H1 (cell line): Measurements from ENCODE around the gene NEK9. TPM values are rescaled to one million over a fixed set of nuclear protein-coding genes. Genes with fewer than 3 reads are reported as not detected.

ENCODE experiments used
- EP300 ChIP-seq, 2 experiments: IDR thresholded peaks; 1 replicate in 1 of 2; 2 replicates in 1 of 2; pipeline ENCODE4 v1.6.1; 2011 to 2012; ENCODE audit warnings: low read depth in 2 of 2, low read length in 2 of 2, mild to moderate bottlenecking in 2 of 2, borderline replicate concordance in 1 of 2, inconsistent platforms in 1 of 2, moderate library complexity in 1 of 2
- GTF2F1 ChIP-seq: IDR thresholded peaks from 2 replicates; pipeline ENCODE4 v1.6.1; 2012; ENCODE audit warnings: low read depth, low read length, improper control_type of control experiment, borderline replicate concordance
- RAD21 ChIP-seq, 2 experiments: IDR thresholded peaks in 1 of 2; conservative IDR thresholded peaks in 1 of 2; 2 replicates each; pipeline ENCODE4 v1.6.1; 2011; ENCODE audit warnings: low read depth in 2 of 2, low read length in 2 of 2, improper control_type of control experiment in 1 of 2, inconsistent platforms in 1 of 2, mild to moderate bottlenecking in 1 of 2, moderate library complexity in 1 of 2
- RFX5 ChIP-seq: IDR thresholded peaks from 2 replicates; pipeline ENCODE4 v1.6.1; 2011; ENCODE audit warnings: low read depth, low read length, improper control_type of control experiment, borderline replicate concordance
- RXRA ChIP-seq: IDR thresholded peaks from 2 replicates; pipeline ENCODE4 v1.6.1; 2011; ENCODE audit warnings: low read depth, mild to moderate bottlenecking, low read length, moderate library complexity; ENCODE audit not compliant: insufficient read depth
- SIRT6 ChIP-seq: IDR thresholded peaks from one replicate; pipeline ENCODE4 v1.7.1; 2012; ENCODE audit warnings: low read length, inconsistent platforms
- USF2 ChIP-seq: IDR thresholded peaks from 2 replicates; pipeline ENCODE4 v1.6.1; 2011; ENCODE audit warnings: low read length, improper control_type of control experiment
- polyA plus RNA-seq, 7 experiments: library from polyadenylated mRNA; depleted of rRNA in 3 of 7; stranded (reverse) in 5 of 7; unstranded in 2 of 7; fragments of >200 nt in 5 of 7; fragments of 200-250 nt in 2 of 7; gene quantifications; 1 replicate in 5 of 7; 2 replicates in 1 of 7; 4 replicates in 1 of 7; pipeline versions ENCODE4 v1.2.1 to v1.2.3, GENCODE V29; 2011 to 2013; ENCODE audit warnings: missing spikeins in 2 of 7, mixed read lengths in 2 of 7
- small RNA-seq: library from polyadenylated mRNA; stranded (forward); fragments of <200 nt; extraction: miRNeasy Mini kit (QIAGEN cat#:217004); gene quantifications from one replicate; pipeline ENCODE3, GENCODE V24; 2013; ENCODE audit not compliant: insufficient read depth
- total RNA-seq: library from RNA; stranded (reverse); fragmentation: NEBNext Ultra II Directional; extraction: Animal tissue kit (Norgen Biotek cat#: 25700); gene quantifications from 2 replicates; pipeline ENCODE4 v1.2.1, GENCODE V29; 2021

Gene NEK9
- total and polyA plus RNA-seq, 2 of the 8 experiments (the other 6 are each of a cell fraction or from before 2014, with no cell fraction given), result 16.0 to 43.6 TPM

DNA sequence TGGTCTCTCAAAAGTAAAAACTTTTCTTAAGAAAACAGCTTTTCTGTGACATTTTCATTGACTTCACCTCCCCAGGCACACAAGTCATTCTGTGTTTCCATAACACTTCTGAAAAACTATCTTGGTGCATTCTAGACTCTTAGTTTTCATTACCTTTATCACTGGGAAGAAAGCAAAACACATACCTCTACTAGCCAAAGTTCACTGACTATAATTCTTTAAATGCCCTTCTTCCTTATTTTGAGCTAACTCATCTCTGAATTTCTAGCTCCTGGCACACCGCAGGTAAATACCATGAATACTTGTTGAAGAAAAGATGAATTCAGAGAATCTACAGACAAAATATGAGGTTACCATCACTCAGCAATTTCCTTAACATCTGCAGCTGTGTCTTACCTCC lies 96.7 kb downstream of the NEK9 start (continued):
- no peak for TF ChIP-seq EP300 (IDR thresholded peaks at IDR 0.05; ENCODE audit: borderline replicate concordance in 1 of 2, low read depth in 2 of 2, low read length in 2 of 2)
- no peak for TF ChIP-seq SIRT6
- TF ChIP-seq GTF2F1, result no peak
- TF ChIP-seq USF2, result no peak
- TF ChIP-seq RAD21 (IDR thresholded peaks at IDR 0.05 in 1 of 2, conservative IDR thresholded peaks at IDR 0.05 in 1 of 2; ENCODE audit: low read depth in 2 of 2, low read length in 2 of 2), result no peak
- TF ChIP-seq RFX5, result no peak
- TF ChIP-seq RXRA, result no peak

Small RNA genes within 50 kb of the gene (small RNA-seq; reads per million reads assigned to genes)
- not detected for gene HIF1AP1

Other genes with a start within 250 kb of the NEK9 start
- gene DLST, start 245.1 kb downstream of the NEK9 start, total RNA-seq, result 111 and 117 TPM in 2 replicates
- gene DLST, start 245.1 kb downstream of the NEK9 start, polyA plus RNA-seq (2011; rRNA removed), result 96.5 and 120 TPM in 2 replicates
- gene RPS6KL1, start 203.8 kb downstream of the NEK9 start, total RNA-seq, result 11.3 and 13.8 TPM in 2 replicates
- gene RPS6KL1, start 203.8 kb downstream of the NEK9 start, polyA plus RNA-seq (2011; rRNA removed), result 9.4 and 9.8 TPM in 2 replicates
- 3.9 and 4.1 TPM in 2 replicates for gene PGF, start 171.5 kb downstream of the NEK9 start, total RNA-seq
- gene PGF, start 171.5 kb downstream of the NEK9 start, polyA plus RNA-seq (2011; rRNA removed), result 2.1 and 2.8 TPM in 2 replicates
- 42.6 and 51.4 TPM in 2 replicates for gene EIF2B2, start 124.1 kb downstream of the NEK9 start, total RNA-seq
- 59.7 and 79.9 TPM in 2 replicates for gene EIF2B2, start 124.1 kb downstream of the NEK9 start, polyA plus RNA-seq (2011; rRNA removed)
- gene MLH3, start 75.6 kb downstream of the NEK9 start, total RNA-seq, result 19.1 and 20.1 TPM in 2 replicates
- 5.0 and 9.3 TPM in 2 replicates for gene MLH3, start 75.6 kb downstream of the NEK9 start, polyA plus RNA-seq (2011; rRNA removed)
- gene ACYP1, start 63.0 kb downstream of the NEK9 start, total RNA-seq, result 17.7 and 24.8 TPM in 2 replicates
- gene ACYP1, start 63.0 kb downstream of the NEK9 start, polyA plus RNA-seq (2011; rRNA removed), result 14.5 and 22.3 TPM in 2 replicates
- 1.2 and 1.7 TPM in 2 replicates for gene ZC2HC1C, start 57.4 kb downstream of the NEK9 start, total RNA-seq
- gene ZC2HC1C, start 57.4 kb downstream of the NEK9 start, polyA plus RNA-seq (2011; rRNA removed), result 0.57 and 0.72 TPM in 2 replicates
- gene TMED10, start 49.6 kb upstream of the NEK9 start, total RNA-seq, result 250 and 251 TPM in 2 replicates
- gene TMED10, start 49.6 kb upstream of the NEK9 start, polyA plus RNA-seq (2011; rRNA removed), result 163 and 218 TPM in 2 replicates
- gene FOS, start 151.8 kb upstream of the NEK9 start, total RNA-seq, result 51.5 and 51.8 TPM in 2 replicates
- 50.2 and 74.5 TPM in 2 replicates for gene FOS, start 151.8 kb upstream of the NEK9 start, polyA plus RNA-seq (2011; rRNA removed)